ENCODE data around the gene ZNF30.
"Not testable (repeated sequence)": the region's sequence is repeated elsewhere in the genome, so short reads cannot be mapped to it uniquely, and the experiment has no call there.

ZNF30 gene

GRCh38 chr19:34990578-34991192, 64.0 kb downstream of the ZNF30 start:
- DNase-seq, result no peak

GRCh38 chr19:34991542-34992333, 65.0 kb downstream of the ZNF30 start:
- DNase-seq, result no peak

GRCh38 chr19:34992582-34992981, 65.9 kb downstream of the ZNF30 start:
- not testable (repeated sequence) for DNase-seq

- DNase-seq, result no peak
Observed at GRCh38 chr19:34994286-34994642, 67.6 kb downstream of the ZNF30 start.
